ENCODE data around the gene KCNJ8.
"Not testable (repeated sequence)": the region's sequence is repeated elsewhere in the genome, so short reads cannot be mapped to it uniquely, and the experiment has no call there.

Gene KCNJ8

DNA sequence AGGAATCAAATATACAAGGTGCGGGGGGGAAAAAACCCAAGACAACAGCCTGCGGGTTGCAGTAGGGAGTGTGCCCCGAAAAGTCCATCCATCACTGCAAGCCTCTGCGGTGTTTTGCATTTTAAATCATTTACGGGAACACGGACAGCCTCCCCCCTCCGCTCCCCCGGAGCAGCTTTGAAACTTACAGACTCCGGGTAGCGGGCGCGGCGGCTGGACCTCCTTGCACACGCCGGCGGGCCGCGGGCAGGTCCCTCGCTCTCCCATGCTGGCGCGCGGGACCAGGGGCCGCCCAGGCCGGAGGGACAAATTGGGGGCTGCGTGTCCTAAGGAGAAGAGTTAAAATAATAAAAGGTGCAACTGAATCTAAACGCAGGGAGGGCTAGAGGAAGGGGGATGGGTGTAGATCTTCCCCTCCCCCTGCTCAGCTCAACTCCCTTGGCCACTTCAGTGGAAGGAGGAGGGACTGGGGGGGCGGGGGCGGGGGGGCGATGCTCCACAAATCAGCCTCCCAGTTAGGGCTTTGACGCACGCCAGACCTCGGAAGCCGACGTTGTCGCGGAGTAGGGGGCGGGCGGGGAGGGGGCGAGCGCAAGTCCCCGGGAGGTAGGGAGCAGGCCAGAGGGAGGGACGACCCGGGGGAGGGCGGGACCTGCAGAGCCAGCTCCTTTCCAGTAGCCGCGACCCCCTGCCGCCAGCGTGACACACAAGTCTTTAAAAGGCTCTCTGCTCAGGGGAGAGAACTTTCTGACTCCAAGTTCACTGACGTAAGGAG is at the start of gene KCNJ8:
Gene KCNJ8 (minus strand): TSS at position 349 of the 775 bp plus-strand sequence. CDS start 1,090 bp downstream, outside the sequence.
- peak; percentile 66 for DNase-seq (ENCODE audit: low spot score)

DNA sequence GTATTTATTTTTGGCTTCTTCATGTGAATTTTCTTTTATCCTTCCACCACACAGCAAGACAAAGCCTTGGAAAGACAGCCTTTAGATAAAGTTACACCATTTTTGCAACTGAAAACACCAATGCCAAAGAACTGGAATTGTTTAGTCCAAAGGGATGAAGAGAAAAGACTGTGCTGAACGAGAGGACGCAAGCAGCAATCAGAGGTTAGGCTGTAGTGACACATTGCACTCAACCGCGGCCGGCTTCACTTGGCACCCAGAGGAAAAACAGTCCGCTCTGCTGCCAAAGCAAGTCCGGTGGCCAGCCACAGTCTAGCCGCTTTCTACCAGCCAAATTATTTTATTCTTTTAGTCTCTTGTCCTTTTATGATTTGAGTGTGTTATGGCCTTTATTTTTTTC is 49.1 kb upstream of the KCNJ8 start:
- DNase-seq (ENCODE audit: low spot score) = no peak

GRCh38 chr12:21819678-21820077 is 45.2 kb upstream of the KCNJ8 start:
- no peak for DNase-seq (ENCODE audit: low spot score)

DNA sequence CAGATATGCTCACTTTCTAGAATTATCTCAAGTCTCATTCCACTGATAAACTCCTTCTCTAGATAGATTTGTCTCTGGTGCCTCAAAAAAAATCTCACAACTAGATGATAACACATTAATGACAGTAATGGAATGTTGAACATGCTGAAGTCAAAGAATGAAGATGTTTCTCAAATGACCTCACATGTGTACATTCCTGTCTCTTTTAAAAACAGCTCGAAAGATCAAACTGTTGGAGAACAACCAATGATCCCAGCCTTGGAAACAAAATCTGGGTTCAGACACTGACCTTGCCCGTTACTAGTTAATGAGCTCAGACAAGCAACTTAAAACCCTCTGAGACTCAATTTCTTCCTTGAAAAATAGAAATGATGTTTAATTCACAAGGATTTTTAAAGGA is 44.7 kb upstream of the KCNJ8 start:
- peak; percentile 32 for DNase-seq (ENCODE audit: low spot score)

- DNase-seq (ENCODE audit: low spot score) = peak; percentile 18
Observed at GRCh38 chr12:21818627-21819026, 44.1 kb upstream of the KCNJ8 start.

GRCh38 chr12:21815306-21816062 is 41.0 kb upstream of the KCNJ8 start:
- no peak for DNase-seq (ENCODE audit: low spot score)

- DNase-seq (ENCODE audit: low spot score) = no peak
Observed at GRCh38 chr12:21814814-21815213, 40.3 kb upstream of the KCNJ8 start.

GRCh38 chr12:21814327-21814726 is 39.8 kb upstream of the KCNJ8 start:
- DNase-seq (ENCODE audit: low spot score) = no peak

- no peak for DNase-seq (ENCODE audit: low spot score)
Observed at GRCh38 chr12:21813751-21814150, 39.2 kb upstream of the KCNJ8 start.

- DNase-seq (ENCODE audit: low spot score) = no peak
Observed at GRCh38 chr12:21813125-21813524, 38.6 kb upstream of the KCNJ8 start.

- DNase-seq (ENCODE audit: low spot score) = not testable (repeated sequence)
Observed at GRCh38 chr12:21812340-21812739, 37.8 kb upstream of the KCNJ8 start.

DNA sequence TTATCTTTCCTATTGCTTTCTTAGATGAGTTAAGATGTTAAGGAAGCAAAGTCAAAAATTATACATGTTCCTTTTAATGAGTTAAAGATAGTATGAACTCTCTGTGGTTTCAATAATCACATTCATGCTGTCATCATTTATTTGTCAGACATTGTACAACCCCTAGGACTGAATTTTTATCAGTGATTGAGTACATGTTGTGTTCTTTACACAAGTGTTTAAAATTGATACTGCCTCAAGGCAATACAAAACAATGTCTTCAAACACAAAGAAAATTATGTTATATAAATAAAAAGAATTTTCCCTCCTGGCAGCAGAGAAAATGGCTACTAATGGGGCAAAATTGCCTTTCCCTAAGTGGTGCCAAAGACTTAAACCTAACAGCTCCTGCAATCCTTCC is 34.6 kb upstream of the KCNJ8 start:
- no peak for DNase-seq (ENCODE audit: low spot score)

- DNase-seq (ENCODE audit: low spot score) = no peak
Observed at GRCh38 chr12:21806255-21806654, 31.7 kb upstream of the KCNJ8 start.

DNA sequence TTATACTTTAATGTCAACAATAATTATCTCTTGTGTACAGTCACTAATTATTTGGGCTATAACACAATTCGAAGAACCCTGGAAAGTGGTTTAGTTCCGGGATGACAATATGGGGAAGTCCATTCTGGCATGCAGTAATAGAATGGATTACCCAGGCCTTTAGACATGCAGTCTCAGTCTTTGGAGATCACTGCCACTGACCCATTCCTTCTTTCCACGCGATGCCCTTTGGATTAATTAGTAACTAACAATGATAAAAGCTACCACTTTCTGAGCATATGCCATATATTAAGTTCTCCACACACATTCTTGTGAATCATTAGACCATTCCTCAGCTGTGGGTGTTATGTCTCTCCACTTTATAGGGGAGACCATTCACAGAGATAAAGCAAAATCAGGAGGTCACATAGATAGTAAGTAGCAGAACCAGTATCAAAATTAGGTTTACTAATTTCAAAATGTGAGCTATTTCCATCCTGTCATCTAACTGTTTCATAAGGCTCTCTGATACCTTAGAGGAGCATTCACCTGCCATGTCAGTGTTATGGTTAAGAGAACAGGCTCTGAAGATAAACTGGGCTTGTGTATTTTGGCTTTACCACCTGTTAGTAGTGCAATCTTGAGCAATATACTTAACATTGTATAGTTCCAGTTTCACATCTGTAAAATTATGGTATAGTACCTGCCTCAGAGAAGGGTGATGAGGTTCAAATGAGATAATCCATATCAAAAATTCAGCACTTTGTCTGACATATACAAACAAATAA is 27.2 kb upstream of the KCNJ8 start:
- DNase-seq (ENCODE audit: low spot score) = no peak

- DNase-seq (ENCODE audit: low spot score) = no peak
Observed at GRCh38 chr12:21800011-21800410, 25.5 kb upstream of the KCNJ8 start.

- no peak for DNase-seq (ENCODE audit: low spot score)
Observed at GRCh38 chr12:21797539-21797938, 23.0 kb upstream of the KCNJ8 start.

DNA sequence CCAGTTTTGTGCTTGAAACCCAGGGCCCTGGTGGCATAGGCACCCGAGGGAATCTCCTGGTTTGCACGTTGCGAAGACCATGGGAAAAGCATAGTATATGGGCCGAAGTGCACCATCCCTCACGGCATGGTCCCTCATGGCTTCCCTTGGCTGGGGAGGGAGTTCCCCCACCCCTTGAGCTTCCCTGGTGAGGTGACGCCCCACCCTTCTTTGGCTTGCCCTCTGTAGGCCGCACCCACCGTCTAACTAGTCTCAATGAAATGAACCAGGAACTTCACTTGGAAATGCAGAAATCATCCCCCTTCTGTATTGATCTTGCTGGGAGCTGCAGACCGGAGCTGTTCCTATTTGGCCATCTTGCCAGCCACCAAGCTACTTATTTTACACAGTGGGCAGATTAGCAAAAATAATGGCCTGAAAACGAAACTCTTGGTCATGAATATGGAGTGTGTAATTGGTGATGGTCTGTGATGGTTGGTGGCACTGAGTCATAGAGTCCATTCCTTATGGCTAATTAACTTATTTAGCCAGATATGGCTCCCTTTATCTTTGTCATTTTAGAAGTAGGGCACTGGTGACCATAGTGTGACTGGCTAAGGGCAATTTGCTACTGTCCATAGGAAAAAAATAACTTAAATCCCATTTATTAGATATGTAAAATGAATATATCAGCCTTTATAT is 21.3 kb upstream of the KCNJ8 start:
- DNase-seq (ENCODE audit: low spot score) = no peak

DNA sequence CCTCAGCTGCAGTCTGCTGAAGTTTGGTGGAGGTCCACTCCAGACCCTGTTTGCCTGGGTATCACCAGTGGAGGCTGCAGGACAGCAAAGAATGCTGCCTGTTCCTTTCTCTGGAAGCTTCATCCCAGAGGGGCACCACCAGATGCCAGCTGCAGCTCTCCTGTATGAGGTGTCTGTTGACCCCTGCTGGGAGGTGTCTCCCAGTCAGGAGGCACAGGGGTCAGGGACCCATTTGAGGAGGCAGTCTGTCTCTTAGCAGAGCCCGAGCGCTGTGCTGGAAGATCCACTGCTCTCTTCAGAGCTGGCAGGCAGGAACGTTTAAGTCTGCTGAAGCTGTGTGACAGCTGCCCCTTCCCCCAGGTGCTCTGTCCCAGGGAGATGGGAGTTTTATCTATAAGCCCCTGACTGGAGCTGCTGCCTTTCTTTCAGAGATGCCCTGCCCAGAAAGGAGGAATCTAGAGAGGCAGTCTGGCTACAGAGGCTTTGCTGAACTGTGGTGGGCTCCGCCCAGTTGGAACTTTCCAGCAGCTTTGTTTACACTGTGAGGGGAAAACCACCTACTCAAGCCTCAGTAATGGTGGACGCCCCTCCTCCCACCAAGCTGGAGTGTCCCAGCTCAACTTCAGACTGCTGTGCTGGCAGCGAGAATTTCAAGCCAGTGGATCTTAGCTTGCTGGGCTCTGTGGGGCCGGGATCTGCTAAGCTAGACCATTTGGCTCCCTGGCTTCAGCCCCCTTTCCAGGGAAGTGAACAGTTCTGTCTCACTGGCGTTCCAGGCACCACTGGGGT is 20.5 kb upstream of the KCNJ8 start:
- DNase-seq (ENCODE audit: low spot score) = not testable (repeated sequence)

- not testable (repeated sequence) for DNase-seq (ENCODE audit: low spot score)
Observed at GRCh38 chr12:21789687-21790086, 15.2 kb upstream of the KCNJ8 start.

DNA sequence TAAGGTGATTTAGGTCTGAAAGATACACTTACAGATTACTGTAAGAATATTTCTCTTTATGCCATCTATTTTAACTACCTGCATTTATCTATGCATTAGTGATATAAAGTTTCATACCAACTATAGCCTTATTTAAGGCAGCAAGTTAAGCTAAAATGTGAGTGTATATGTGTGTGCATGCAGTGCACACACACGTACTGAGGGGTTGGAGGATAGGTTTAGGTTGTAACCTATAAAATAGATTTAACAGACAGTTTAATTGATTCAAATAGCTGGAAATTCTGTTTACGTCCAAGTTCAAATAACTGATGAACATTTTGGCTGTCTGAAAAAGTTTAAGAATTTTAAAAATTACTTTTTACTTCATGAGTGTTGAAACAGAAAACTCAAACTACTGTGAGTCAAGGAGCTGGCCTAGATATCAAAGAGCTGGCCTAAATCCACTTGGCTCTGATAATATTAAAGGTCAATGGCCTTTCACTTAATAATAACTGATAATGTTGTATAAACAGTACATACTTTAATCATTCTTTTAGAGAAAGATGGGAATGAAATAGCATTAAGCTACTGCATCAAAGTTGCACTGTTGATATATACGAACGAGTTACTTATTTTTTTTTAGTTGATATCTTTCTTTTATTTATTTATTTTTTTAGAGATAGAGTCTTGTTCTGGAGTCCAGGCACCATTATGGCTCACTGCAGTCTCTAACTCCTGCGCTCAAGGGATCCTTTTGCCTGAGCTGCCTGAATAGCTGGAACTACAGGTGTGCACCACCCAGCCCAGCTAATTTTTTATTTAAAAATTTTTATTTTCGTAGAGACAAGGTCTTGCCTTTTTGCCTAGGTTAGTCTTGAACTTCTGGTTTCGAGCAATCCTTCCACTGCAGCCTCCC is 13.8 kb upstream of the KCNJ8 start:
- no peak for DNase-seq (ENCODE audit: low spot score)
